ENCODE measurements around the gene ZNF554. TPM values are rescaled to one million over a fixed set of nuclear protein-coding genes. Genes with fewer than 3 reads are reported as not detected.

The ZNF554 gene
- total RNA-seq, 1 donor from 2014 or later, result 4.2 TPM

- H3K36me3 ChIP-seq, result peaks cover 77% of the 10 kb centered on the region
- H3K27me3 ChIP-seq (ENCODE audit: low read depth), result no peaks in the 10 kb centered on the region
- no peak overlapping the region for H3K4me3 ChIP-seq
- H3K27ac ChIP-seq (replicated peaks), result no peak overlapping the region
- intact Hi-C loops (cut with micrococcal nuclease), result no loop called here
- DNase-seq, result no peak
- no peaks in the 10 kb centered on the region for H3K4me1 ChIP-seq
- peaks cover 50% of the 10 kb centered on the region for H3K9me3 ChIP-seq (replicated peaks)
- TF ChIP-seq, protein P1, sequence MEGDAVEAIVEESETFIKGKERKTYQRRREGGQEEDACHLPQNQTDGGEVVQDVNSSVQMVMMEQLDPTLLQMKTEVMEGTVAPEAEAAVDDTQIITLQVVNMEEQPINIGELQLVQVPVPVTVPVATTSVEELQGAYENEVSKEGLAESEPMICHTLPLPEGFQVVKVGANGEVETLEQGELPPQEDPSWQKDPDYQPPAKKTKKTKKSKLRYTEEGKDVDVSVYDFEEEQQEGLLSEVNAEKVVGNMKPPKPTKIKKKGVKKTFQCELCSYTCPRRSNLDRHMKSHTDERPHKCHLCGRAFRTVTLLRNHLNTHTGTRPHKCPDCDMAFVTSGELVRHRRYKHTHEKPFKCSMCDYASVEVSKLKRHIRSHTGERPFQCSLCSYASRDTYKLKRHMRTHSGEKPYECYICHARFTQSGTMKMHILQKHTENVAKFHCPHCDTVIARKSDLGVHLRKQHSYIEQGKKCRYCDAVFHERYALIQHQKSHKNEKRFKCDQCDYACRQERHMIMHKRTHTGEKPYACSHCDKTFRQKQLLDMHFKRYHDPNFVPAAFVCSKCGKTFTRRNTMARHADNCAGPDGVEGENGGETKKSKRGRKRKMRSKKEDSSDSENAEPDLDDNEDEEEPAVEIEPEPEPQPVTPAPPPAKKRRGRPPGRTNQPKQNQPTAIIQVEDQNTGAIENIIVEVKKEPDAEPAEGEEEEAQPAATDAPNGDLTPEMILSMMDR (IDR thresholded peaks at IDR 0.05; ENCODE audit: borderline replicate concordance), result no peak
These were observed 8.3 kb downstream of the ZNF554 start for GRCh38 chr19:2827840-2828489.

DNA sequence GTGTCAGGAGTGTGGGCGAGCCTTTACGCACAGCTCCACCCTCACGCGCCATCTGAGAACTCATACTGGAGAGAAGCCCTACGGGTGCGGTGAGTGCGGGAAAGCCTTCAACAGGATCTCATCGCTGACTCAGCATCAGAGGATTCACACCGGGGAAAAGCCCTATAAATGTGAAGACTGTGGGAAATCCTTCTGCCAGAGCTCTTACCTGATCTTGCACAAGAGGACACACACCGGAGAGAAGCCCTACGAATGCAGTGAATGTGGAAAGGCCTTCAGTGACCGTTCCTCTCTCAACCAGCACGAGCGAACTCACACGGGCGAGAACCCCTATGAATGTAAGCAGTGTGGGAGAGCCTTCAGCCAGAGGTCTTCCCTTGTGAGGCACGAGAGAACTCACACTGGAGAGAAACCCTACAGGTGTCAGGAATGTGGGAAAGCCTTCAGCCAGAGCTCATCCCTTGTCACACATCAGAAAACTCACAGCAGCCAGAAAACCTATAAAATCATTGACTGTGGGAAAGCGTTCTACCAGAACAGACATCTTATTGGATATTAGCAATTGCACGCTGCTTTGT, 14.7 kb downstream of the ZNF554 start:
- Histone ChIP-seq H3K4me1 (no peaks in the 10 kb centered on the region), H3K27ac (replicated peaks) (no peak overlapping the region)

GRCh38 chr19:2837430-2837829, 17.8 kb downstream of the ZNF554 start:
- no peak overlapping the region for H3K27ac ChIP-seq (replicated peaks)
- intact Hi-C loops (cut with micrococcal nuclease), result no loop called here

More for the DNA sequence above, 14.7 kb downstream of the ZNF554 start:
- DNase-seq, result no peak
- H3K36me3 ChIP-seq, result peaks cover 88% of the 10 kb centered on the region
- TF ChIP-seq, protein P1 (IDR thresholded peaks at IDR 0.05; ENCODE audit: borderline replicate concordance), result no peak
- peaks cover 98% of the 10 kb centered on the region for H3K9me3 ChIP-seq (replicated peaks)
- no peaks in the 10 kb centered on the region for H3K27me3 ChIP-seq (ENCODE audit: low read depth)
- intact Hi-C loops (cut with micrococcal nuclease), result no loop called here
- H3K4me3 ChIP-seq, result no peak overlapping the region

DNA sequence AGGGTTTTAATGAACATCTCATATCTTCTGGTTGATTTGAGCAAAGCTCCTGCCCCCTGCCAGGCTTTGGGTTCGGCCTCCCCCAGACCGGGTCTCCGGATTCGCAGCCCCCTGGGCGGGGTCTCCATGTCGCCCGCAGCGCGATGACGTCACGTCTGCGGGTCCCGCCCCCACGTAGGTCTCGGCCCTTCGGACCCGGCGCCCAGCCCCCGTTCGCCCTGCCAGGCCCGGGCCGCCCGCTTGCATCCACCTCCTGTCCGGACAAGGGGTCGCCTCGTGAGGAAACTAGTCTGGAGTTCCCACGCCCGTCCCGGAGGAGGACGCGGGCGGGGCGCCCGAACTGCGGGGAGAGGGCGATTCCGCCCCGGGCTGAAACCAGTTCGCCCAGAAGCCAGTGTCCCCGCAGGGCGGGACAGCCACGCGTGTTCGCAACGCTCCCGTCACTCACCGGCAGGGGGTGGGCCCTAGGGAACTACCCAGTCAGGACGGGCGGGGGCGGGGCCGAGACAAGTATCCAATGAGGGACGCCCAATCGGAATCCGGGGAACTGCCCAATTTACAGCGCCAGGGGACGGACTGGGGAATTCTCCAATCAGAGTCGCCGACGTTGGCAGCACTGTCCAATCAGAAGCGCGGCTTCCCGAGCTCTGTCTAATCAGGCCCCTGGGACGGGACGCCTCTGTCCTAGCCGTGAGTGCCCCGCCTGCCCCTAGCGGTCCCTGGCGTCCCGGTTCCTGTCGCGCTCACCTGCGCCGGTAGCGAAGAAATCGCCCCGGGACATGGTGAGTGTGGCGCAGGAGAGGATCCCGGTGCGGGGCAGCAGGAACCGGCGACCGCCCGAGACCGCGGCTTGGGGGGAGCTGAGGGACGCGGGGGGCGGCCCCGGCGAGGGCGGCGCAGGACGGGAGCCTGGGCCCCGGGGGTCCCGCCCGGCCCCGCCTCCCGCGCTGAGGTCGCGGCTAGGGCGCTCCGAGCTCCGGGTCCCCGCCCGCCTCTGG, 21.4 kb downstream of the ZNF554 start, which contains the start of gene ZNF555:
Gene ZNF555, plus strand, starts transcription at position 682 of the 998 bp plus-strand sequence. Its CDS starts 98 bp downstream, at position 780.
- H3K36me3 ChIP-seq, result peaks cover 37% of the 10 kb centered on the region
- TF ChIP-seq, protein P1 (IDR thresholded peaks at IDR 0.05; ENCODE audit: borderline replicate concordance), result peak; percentile 72
- peak within 1 kb of the TSS; percentile 95 for H3K4me3 ChIP-seq
- H3K27ac ChIP-seq (replicated peaks), result peak within 1 kb of the TSS; percentile 92
- DNase-seq, result peak; percentile 100
- intact Hi-C loops (cut with micrococcal nuclease), result no loop called here
- no peaks in the 10 kb centered on the region for H3K27me3 ChIP-seq (ENCODE audit: low read depth)
- H3K4me1 ChIP-seq, result peaks cover 48% of the 10 kb centered on the region
- peaks cover 53% of the 10 kb centered on the region for H3K9me3 ChIP-seq (replicated peaks)

More at GRCh38 chr19:2837430-2837829, 17.8 kb downstream of the ZNF554 start:
- TF ChIP-seq, protein P1 (IDR thresholded peaks at IDR 0.05; ENCODE audit: borderline replicate concordance), result no peak
- no peak for DNase-seq
- no peak overlapping the region for H3K4me3 ChIP-seq
- H3K9me3 ChIP-seq (replicated peaks), result peaks cover 74% of the 10 kb centered on the region
- peaks cover 18% of the 10 kb centered on the region for H3K4me1 ChIP-seq
- no peaks in the 10 kb centered on the region for H3K27me3 ChIP-seq (ENCODE audit: low read depth)
- H3K36me3 ChIP-seq, result peaks cover 60% of the 10 kb centered on the region
